ENCODE measurements around the gene SMCO1.
"Not testable (repeated sequence)": the region's sequence is repeated elsewhere in the genome, so short reads cannot be mapped to it uniquely, and the experiment has no call there.

The SMCO1 gene, protein sequence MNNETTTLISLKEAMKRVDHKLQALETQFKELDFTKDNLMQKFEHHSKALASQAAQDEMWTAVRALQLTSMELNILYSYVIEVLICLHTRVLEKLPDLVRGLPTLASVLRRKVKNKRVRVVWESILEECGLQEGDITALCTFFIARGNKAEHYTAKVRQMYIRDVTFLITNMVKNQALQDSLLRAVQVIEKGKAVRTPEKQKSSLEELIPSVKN

DNA sequence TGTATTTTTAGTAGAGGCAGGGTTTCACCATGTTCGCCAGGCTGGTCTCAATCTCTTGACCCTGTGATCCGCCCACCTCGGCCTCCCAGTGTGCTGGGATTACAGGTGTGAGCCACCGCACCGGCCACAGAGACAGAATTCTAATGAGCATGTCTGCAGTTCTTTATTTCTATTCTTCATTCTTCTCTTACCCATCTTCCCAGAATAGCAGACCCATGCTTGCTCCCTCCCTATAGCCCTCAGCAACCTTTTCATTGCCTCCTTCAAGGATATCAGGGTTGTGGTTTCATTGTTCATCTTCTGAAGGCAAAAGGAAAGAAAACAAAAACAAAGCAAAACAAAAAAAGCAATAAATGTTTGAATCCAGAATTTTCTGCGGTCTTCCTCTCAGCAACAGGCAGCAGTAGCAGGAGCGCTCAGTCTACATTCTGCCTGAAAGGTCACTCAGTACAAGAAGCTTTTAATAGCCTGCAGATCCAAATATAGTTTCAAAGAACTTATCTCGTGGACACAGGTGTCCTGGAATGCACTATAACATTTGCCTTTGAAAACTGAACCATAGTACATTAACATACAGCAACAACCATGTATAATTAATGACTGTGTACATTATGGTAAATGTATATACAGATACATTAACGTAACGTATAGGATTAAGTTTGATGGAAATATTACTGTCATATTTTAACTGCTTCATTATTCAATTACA, at the start of gene SMCO1:
TSS of gene SMCO1 (minus strand) at position 434 of the 709 bp plus-strand sequence. CDS start at position 297, 137 bp downstream.
- no peak for DNase-seq (ENCODE audit: low spot score)

DNA sequence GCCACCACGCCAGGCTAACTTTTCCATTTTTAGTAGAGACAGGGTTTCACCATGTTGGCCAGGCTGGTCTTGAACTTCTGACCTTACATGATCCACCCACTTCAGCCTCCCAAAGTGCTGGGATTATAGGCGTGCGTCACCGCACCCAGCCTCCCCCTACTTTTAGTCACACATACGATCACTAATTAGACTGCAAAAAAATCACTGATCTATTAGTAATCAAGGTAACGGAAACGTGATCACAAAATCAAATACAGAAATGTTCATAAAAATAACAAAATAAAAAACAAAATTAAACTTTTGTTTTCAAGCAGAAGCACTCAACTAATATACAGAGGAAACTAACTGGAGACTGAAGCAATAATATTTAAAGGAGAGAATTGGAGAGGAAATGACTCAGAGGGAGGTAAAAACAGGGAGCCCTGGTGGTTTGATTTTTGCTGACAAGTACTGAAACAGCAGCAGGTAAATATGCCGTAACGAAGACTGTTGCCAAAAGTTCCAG, 48.6 kb upstream of the SMCO1 start:
- DNase-seq (ENCODE audit: low spot score) = no peak

DNA sequence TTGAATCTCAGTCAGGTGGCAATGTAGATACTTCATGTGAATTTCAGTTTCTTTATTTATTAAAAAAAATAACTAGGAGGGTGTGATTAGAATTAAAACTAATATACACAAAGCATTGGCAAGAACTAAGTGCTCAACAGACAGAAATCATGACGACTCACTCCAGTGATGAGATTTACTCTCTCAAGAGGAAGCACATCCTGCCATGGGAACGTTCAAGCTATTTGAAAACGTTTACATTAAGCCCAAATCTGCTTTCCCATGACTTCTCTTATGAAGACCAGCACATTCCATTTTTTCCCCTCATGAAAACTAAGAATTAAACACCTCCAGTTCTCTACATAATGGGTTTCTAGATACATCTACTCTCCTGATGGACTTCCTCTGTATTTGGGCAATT, 44.7 kb upstream of the SMCO1 start:
- DNase-seq (ENCODE audit: low spot score) = no peak

DNA sequence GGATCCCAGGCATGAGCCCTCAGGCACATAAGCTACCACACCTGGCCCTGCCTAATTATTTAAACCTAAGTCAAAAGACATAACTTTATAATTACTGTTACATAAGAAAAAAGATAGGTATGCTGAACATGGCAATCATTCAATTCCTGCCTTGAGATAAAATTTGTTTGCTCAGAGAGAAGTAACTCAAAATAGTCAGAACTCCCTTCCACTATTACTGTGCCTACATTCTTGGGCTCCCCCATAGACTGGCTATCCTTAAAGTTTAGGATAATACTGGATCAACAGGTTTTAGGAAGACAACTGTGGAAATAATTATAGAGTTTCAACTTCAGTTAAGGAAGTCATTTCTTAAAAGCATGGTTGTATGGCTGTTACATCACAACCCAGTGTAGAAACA, 43.3 kb upstream of the SMCO1 start:
- no peak for DNase-seq (ENCODE audit: low spot score)

DNA sequence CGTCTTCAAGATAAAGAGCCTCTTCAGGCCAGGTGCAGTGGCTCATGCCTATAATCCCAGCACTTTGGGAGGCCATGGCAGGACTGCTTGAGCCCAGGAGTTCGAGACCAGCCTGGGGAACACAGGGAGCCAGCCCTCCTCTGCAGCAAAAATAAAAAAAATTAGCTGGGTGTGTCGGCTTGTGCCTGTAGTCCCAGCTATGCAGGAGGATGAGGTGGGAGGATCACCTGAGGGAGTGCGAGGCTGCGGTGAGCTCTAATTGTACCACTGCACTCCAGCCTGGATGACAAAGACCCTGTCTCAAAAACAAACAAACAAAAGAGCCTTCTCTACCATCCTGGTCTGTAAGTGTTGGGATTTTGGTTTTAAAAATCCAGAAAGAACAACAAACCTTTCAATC, 42.1 kb upstream of the SMCO1 start:
- DNase-seq (ENCODE audit: low spot score) = no peak

DNA sequence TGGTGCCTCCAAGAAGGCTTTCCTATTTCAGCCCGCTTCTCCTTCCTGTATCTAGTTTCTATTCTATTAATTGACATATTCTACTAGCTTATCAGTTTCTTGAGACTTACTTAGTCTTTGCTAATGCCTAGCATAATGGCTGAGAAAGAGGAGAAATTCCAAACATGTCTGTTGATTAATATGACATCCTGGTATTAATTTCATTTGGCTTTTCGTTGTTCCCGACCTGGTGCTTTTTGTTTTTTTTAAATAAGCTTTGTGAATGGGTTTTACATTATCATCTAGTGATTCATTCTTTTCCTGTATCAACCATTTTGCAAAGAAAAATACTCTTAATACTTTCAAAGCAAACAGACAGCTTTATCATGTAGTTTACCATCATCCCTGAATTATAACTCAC, 40.1 kb upstream of the SMCO1 start:
- no peak for DNase-seq (ENCODE audit: low spot score)

DNA sequence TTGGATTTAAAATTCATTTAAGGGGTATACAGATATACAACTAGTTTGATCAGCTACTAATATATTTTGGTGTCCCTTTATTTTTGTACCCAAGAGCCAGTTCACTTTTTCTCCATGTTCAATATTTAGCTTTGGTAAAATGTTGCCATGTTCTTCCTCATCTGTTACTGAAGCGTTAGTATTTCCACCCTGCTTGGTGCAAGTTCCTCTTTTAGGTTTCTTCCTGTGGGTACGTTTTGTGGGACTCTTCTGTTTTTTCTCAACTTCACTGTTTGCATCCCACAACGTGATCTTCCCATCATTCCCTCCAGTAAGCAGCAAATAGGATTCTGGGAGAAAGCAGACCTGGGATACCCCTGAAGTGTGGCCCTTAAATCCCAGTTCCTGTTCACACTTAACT, 39.1 kb upstream of the SMCO1 start:
- DNase-seq (ENCODE audit: low spot score) = no peak

DNA sequence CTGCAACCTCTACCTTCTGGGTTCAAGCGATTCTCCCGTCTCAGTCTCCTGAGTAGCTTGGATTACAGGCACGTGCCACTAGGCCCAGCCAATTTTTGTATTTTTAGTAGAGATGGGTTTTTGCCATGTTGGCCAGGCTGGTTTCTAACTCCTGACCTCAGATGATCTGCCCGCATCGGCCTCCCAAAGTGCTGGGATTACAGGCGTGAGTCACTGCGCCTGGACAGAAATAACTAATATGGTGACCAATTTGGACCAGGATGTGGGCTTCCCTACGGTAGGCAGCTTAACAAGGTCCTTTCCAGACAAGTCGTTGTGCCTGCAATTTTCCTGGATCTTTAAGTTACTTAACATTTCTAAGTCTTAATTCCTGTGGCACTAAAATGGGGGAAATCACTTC, 38.4 kb upstream of the SMCO1 start:
- DNase-seq (ENCODE audit: low spot score) = no peak

DNA sequence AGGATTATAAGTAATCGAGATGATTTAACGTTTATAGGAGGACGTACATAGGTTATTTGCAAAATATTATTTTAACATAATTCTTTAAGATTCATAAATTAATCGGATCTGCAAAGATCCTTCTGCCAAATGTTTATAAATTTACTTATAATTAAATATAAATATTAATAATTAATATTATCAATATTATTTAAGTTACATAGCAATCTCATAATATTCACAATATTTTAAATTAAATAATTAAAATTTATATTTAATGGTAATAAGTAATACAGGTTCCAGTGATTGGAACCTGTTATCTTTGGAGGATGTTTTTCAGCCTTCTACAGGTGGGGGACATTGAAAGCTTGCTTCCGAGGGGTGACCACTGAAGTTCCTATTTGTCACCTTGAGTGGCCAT, 37.1 kb upstream of the SMCO1 start:
- DNase-seq (ENCODE audit: low spot score) = no peak

DNA sequence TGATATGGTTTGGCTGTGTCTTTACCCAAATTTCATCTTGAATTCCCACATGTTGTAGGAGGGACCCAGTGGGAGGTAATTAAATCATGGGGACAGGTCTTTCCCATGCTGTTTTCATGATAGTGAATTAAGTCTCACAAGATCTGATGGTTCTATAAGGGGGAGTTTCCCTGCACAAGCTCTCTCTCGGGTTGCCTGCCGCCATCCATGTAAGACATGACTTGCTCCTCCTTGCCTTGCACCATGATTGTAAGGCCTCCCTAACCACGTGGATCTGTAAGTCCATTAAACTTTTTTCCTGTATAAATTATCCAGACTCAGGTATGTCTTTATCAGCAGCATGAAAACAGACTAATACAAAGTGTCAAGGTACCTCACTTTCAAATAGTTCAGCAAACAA, 35.0 kb upstream of the SMCO1 start:
- not testable (repeated sequence) for DNase-seq (ENCODE audit: low spot score)

DNA sequence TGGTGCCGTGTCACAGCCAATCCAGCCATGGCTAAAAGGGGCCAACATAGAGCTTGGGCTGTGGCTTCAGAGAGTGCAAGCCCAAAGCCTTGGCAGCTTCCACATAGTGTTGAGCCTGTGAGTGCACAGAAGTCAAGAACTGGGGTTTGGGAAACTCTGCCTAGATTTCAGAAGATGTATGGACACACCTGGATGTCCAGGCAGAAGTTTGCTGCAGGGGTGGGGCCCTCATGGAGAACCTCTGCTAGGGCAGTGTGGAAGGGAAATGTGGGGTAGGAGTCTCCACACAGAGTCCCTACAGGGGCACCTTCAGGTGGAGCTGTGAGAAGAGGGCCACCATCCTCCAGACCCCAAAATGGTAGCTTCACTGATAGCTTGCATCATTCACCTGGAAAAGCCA, 34.2 kb upstream of the SMCO1 start:
- not testable (repeated sequence) for DNase-seq (ENCODE audit: low spot score)

DNA sequence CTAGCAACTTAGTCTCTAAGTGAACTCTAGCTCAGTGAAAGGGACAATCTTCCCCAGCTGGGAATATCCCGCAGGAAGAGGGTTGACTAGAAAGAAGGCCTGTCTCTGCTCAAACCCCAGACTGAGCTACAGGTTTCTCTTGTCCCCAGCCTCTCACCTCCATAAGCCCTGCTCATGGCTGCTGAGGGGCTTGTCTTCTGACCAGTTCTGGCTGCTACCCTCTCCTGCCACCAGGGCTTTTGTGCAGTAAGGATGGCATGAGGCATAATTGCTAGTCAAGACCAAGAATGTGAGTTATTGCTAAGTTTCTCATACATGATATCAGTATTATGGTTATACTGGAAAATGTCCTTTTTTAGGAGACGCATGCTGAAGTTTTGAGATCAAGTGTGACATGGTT, 31.9 kb upstream of the SMCO1 start:
- DNase-seq (ENCODE audit: low spot score) = no peak

DNA sequence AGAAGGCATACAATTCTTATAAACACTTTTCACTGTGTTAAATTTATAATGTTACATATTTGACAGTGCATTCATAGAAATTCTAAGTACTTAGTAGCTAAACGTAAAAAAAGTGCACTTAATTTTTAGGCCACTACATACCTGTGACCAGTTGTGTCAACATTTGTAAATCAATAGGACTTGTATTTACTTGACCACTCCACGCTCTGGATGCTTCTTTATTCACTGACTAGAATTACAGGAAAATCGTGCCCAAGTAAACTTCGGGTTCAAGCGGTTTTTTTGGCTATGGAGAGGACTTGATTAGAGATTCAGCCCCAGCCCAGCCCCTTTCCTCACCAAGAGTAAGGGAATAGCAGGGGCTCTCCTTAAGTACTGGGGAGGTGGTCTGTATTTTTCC, 31.4 kb upstream of the SMCO1 start:
- DNase-seq (ENCODE audit: low spot score) = no peak

DNA sequence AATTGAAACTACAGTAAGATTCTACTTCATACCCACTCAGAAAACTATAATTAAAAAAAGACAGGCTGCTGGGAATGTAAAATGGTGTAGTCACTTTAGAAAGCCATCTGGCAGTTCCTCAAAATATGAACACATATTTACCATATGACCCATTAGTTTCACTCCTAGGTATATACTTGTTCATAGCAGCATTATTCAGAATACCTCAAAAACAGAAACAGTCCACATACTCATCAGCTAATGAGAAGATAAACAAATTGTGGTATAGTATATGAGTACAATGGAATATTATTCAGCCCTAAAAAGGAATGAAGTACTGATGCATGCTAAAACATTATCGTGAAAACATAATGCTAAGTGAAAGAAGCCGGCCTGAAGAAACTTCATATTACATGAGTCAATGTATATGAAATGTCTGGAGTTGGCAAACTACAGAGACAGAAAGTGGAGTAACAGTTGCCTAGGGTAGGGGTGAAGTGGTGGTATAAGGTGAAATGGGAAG, 29.4 kb upstream of the SMCO1 start:
- no peak for DNase-seq (ENCODE audit: low spot score)

DNA sequence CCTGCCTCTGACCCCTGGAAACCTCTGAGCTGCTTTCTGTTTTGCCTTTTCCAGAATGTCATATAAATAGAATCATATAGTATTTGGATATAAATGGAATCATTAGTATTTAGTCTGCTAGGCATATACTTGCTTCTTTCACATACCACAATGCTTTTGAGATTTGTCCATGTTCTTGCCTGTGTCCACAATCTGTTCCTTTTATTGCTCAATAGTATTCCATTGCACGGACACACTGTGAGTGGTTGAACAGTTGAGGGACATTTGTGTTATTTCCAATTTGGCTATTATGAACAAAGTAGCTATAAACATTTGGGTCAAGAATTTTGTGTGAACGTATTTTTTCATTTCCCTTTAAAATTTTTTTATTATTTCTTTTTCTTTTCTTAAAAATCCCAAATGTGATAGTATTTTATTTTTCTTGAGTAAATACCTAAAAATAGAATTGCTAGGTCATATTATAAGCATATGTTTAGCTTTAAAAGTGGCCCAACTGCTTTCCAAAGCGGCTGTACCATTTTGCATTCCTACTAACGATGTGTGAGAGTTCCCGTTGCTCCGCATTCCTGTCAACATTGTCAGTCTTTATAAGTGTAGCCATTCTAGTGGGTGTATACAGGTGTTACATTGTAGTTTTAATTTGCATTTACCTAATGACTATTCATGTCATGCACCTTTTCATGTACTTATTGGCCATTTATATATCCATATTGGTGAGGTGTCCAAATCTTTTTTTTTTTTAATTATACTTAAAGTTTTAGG, 26.7 kb upstream of the SMCO1 start:
- DNase-seq (ENCODE audit: low spot score) = no peak

DNA sequence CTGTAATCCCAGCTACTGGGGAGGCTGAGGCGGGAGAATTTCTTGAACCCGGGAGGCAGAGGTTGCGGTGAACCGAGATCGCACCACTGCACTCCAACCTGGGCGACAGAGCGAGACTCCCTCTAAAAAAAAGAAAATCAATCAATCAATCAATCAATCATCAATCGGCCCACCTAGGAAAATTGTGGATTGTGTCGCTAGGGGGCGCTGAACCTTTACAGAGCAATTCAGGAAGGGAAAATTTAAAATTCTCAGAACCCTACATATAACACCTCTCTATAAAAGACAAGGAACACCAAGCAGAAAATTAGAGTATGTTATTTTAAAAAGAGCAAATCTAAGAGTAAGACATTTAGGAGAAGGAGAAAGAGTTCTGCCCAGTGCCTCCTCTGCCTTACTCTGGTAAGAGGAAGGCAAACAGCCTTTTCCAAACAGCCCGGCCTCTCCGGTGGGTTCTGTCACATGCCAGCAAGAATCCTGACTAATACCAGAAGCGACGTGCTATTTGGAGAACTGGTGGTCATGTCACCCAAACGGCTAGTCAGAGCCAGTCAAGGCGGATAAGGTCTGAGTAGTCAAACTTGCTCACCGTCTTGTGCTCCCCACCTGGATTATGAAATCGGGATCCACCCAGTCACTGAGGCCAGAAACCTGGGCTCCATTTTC, 22.3 kb upstream of the SMCO1 start:
- peak; percentile 31 for DNase-seq (ENCODE audit: low spot score)

DNA sequence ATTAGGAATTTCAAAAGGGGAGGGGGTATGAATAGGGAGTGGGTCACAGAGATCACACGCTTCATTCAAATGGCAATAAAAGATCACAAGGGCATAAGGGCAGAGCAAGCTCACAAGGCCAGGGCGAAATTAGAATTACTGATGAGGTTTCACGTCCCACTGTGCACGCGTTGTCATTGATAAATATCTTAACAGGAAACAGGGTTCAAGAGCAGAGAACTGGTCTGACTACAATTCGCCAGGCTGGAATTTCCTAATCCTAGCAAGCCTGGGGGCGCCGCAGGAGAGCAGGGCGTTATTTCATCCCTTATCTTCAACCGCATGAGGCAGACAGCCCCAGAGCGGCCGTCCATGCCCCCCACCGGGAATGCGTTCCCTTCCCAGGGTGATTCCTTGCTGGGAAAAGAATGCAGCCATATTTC, 18.1 kb upstream of the SMCO1 start:
- no peak for DNase-seq (ENCODE audit: low spot score)

DNA sequence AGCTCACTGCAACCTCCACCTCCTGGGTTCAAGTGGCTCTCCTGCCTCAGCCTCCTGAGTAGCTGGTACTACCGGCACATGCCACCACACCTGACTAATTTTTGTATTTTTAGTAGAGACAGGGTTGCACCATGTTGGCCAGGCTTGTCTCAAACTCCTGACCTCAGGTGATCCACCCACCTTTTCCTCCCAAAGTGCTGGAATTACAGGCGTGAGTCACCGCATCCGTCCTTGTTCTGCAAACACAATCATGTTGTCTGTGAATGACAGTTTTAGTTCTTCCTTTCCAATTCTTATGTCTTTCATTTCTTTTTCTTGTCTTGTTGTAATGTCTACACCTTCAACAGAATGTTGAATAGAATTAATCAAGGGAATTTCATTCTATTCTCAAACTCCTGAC, 16.3 kb upstream of the SMCO1 start:
- no peak for DNase-seq (ENCODE audit: low spot score)

DNA sequence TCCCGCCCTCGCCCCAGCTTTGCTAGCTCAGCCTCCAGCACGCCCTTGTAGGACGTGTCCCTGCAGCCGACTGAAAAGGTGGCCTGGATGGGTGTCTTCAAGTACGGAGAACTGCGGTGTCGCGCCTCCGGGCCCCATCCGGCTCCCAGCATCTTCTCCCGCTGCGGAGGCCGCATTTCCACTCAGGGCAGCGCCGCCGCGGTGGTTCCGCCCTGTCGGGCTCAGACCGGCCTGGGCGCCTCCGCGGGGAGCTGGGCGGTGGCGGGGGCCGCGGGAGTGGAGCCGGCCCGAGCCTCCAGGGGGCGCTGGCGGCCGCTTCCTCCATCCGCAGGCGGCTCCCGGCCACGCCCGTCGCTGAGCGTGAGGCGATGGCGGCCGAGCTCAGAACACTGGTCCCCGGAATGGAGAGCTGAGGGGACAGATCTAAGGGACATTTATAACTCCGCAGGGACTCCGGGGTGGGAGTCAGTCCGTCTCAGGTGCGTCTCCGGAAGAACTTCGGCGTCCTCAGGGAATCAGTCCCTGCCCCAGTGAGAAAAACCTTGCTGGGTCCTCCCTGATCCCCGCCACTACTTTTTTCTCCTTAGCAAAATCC, 13.6 kb upstream of the SMCO1 start:
- peak; percentile 90 for DNase-seq (ENCODE audit: low spot score)

DNA sequence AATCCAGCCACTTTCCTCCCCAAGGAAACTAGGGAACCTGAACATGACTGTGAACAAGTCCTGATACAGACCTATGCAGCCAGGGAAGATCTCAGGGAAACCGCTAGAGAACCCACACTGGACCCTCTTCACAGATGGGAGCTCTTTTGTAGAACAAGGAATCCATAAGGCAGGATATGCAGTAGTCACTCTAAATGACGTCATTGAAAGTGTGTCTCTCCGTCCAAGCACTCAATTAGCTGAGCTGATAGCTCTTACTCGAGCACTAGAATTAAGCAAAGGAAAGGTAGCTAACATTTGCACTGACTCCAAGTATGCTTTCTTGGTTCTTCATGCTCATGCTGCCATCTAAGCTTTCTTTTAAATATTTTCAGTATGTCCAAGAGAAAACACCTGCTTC, 10.0 kb upstream of the SMCO1 start:
- no peak for DNase-seq (ENCODE audit: low spot score)

DNA sequence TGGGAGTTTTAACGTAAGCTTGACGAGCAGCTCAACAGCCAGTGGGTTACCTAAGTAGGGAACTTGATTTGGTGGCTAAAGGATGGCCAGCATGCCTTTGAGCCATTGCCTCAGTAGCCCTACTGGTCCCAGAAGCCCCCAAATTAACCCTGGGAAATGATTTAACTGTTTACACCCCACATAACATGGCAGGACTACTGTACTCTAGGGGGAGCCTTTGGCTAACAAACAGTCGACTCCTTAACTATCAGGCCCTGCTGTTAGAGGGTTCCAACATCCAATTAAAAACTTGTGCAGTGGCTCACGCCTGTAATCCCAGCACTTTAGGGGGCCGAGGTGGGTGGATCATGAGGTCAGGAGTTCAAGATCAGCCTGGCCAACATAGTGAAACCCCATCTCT, 9.4 kb upstream of the SMCO1 start:
- DNase-seq (ENCODE audit: low spot score) = no peak

DNA sequence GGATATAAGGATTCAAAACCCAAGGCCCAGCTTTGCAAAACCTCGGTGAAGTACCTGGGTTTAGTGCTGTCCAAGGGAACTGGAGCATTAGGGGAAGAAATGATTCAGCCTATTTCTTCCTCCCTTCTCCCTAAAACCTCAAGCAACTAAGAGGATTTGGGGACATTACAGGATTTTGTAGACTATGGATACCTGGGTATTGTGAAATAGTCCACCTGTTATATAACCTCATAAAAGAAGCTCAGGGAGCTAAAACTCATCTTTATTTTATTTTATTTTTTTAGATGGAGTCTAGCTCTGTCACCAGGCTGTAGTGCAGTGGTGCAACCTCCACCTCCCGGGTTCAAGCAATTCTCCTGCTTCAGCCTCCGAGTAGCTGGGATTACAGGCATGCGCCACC, 8.7 kb upstream of the SMCO1 start:
- DNase-seq (ENCODE audit: low spot score) = no peak

All from AG20443 (cell line).